Subcutaneous abdominal adipose tissue (tissue), 5 donors: ENCODE results near the gene RGPD6.
"Not testable (repeated sequence)": the region's sequence is repeated elsewhere in the genome, so short reads cannot be mapped to it uniquely, and the experiment has no call there.

Experiments used
- H3K27ac ChIP-seq: one replicate; pipeline ENCODE4 v1.7.0; 2013; ENCODE audit warnings: low read depth, mild to moderate bottlenecking, inconsistent platforms, low read length, moderate library complexity
- H3K27me3 ChIP-seq, 5 donors: one replicate each; pipeline ENCODE4 v1.7.0; 2013; ENCODE audit warnings: low read length in 5 of 5, inconsistent platforms in 1 of 5; ENCODE audit not compliant: control insufficient read depth in 5 of 5, insufficient read depth in 4 of 5
- H3K36me3 ChIP-seq, 5 donors: one replicate each; pipeline ENCODE4 v1.7.0; 2013; ENCODE audit warnings: low read length in 5 of 5; ENCODE audit not compliant: control insufficient read depth in 5 of 5, insufficient read depth in 5 of 5
- H3K4me1 ChIP-seq, 5 donors: one replicate each; pipeline ENCODE4 v1.7.0; 2013; ENCODE audit warnings: low read length in 5 of 5, mild to moderate bottlenecking in 3 of 5, moderate library complexity in 1 of 5; ENCODE audit not compliant: control insufficient read depth in 5 of 5, insufficient read depth in 5 of 5
- H3K4me3 ChIP-seq, 5 donors: one replicate each; pipeline ENCODE4 v1.7.0; 2013; ENCODE audit warnings: low read length in 5 of 5, low read depth in 1 of 5
- H3K9ac ChIP-seq, 5 donors: one replicate each; pipeline ENCODE4 v1.7.0; 2013; ENCODE audit warnings: low read length in 5 of 5, mild to moderate bottlenecking in 4 of 5, moderate library complexity in 3 of 5
- H3K9me3 ChIP-seq, 5 donors: one replicate each; pipeline ENCODE4 v1.7.0; 2013; ENCODE audit warnings: low read length in 5 of 5; ENCODE audit not compliant: control insufficient read depth in 5 of 5
- donor health status: healthy.
- donor health status: healthy.
- donor health status: healthy.
- donor health status: healthy.
- donor health status: healthy.

Gene RGPD6

DNA sequence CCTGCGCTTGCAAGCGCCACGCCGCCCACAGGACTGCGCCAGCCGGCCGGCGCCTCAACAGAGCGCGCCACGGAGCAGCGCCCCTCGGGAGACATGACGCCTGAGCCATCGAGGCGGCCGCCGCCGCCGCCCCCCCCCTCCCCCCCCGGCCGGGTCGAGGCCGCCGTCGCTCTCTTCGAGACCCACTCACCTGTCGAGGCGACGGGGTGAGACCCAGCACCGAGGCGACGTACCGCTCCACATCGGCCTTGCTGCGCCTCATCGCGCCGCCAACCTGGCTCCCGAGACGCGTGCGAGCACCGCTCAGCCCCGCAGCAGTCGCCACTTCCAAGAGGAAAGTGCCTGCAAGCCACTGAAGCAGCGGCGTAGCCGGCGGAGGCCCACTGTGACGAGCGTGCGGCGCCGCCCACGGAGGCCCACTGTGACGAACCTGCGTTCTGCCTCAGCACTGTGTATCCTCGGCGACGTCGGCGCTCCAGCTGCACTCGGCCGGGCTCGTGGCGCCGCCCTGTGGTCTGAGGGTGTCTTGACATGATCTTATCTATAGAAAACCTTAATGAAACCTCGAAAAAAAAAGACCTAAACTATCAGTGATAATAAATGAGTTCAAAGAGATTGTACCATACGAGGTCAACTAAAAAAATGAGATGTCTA lies at the start of gene RGPD6:
RGPD6 (minus strand) TSS at position 460 of the 654 bp plus-strand sequence; CDS start at position 262, 198 bp downstream.
- H3K36me3 ChIP-seq, H3K4me1 ChIP-seq, H3K9me3 ChIP-seq, H3K9ac ChIP-seq, H3K27ac ChIP-seq, H3K4me3 ChIP-seq, H3K27me3 ChIP-seq: not testable (repeated sequence)

DNA sequence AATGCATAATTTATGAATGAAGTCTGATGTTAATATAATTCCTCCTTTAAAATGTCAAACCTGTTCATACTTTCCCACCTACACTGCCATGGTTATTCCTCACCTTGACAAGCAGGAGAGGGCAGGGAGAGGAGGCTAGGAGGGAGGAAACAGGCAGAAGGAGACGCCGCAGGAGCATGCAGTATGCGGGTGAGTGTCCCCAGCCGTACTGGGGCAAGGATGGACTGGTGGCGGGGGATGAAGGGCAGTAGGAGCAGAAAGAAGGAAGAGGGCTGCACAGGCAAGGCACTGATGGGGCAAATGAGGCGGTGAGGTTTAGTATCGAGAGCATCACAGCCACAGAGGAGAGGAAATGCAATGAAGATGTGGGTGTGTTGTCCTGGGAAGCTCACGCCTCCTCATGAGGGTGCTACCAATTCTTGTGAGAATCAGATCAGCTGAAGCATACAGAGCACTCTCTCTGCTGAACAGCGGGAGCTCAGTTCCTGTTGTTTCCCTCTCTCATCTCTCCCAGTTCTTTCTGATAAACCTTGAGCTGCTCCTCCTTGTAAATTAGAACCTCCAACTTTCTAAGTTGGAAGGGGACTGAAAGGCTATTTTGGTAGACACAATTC lies 42.4 kb upstream of the RGPD6 start:
- not testable (repeated sequence) for H3K27me3 ChIP-seq, H3K36me3 ChIP-seq, H3K4me1 ChIP-seq, H3K4me3 ChIP-seq, H3K9me3 ChIP-seq, H3K27ac ChIP-seq, H3K9ac ChIP-seq

DNA sequence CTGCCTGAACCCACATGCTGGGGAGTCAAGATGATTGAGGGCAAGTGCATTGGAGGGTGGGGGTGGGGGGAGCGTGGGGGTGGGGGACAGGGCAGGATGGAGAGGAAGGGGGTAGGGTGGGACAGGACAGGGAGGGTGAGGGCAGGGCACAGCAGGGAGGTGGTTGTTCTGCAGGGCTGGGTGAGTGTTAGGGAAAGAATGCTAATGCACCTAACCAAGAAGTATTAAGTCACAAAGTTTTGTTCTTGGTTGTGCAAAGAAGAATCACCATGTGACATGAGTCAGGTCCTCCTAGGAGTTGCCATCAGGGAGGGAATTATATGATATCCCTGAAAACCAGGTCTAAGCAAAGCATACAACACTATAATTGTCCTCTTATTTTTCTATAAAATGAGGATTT lies 36.9 kb upstream of the RGPD6 start:
- not testable (repeated sequence) for H3K36me3 ChIP-seq, H3K4me1 ChIP-seq, H3K27ac ChIP-seq, H3K27me3 ChIP-seq, H3K9ac ChIP-seq, H3K4me3 ChIP-seq, H3K9me3 ChIP-seq

GRCh38 chr2:110610613-110611250 lies 33.7 kb upstream of the RGPD6 start:
- not testable (repeated sequence) for H3K27me3 ChIP-seq, H3K4me1 ChIP-seq, H3K4me3 ChIP-seq, H3K9ac ChIP-seq, H3K36me3 ChIP-seq, H3K27ac ChIP-seq, H3K9me3 ChIP-seq

DNA sequence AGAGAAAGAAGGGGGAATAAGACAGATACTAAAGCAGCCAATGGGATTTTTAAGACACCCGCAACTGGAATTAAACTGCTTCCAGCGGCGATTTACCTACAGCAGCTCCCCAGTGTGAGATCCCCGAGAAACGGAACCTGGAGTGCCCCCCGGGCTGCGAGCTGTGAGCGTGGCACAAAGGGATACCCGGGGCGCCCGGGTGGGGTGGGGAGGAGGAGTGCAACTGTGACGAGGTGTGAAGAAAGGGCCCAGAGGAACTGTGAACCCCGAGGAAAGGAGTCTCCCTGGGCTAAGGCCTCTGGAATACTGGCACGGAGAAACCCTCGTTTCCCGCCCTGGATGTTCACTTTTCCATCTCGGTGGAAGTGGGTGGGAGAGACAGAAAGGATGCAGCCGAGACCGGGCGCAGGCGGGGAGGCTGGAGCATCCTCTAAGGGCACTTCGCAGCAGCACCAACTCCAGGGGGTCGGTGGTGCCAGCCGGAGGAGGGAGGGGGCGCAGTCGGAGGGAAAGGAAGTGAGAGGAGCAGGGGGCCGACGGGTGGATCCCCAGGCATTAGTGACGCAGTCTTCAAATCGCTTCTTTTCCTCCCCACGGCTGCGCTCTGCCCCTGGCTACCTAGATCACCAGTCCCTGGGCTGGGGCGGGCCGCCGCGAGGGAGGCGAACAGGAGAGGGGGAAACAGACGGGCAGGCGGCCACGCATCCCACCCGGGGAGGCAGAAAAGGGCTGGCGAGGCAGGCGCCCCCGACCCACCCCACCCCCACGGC lies 33.0 kb upstream of the RGPD6 start:
- not testable (repeated sequence) for H3K36me3 ChIP-seq, H3K9ac ChIP-seq, H3K9me3 ChIP-seq, H3K4me1 ChIP-seq, H3K27me3 ChIP-seq, H3K27ac ChIP-seq, H3K4me3 ChIP-seq

- H3K9me3 ChIP-seq, H3K4me3 ChIP-seq, H3K27me3 ChIP-seq, H3K4me1 ChIP-seq, H3K9ac ChIP-seq, H3K27ac ChIP-seq, H3K36me3 ChIP-seq: not testable (repeated sequence)
These were observed 31.9 kb upstream of the RGPD6 start for GRCh38 chr2:110608788-110609502.

DNA sequence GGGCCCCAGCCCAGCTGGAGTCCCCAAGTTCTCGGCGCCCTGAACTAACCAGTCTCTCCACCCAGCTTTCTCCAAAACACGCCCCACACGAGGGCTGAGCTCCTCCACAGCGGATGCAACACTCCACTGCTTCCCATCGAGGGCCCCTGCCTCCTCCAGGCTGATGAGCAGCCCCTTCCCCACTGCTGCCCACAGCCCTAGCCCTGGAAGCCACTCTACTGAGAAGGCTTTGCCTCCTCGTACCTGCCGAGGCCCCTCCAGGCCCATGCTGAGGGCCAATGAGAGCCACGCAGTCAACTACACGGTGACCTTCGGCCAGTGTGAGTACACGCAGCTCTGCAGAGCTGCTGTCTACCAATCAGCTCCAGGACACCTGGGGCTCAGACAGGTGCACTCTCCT lies 28.0 kb upstream of the RGPD6 start:
- H3K4me3 ChIP-seq, H3K4me1 ChIP-seq, H3K9me3 ChIP-seq, H3K27ac ChIP-seq, H3K27me3 ChIP-seq, H3K36me3 ChIP-seq, H3K9ac ChIP-seq: not testable (repeated sequence)

- H3K4me1 ChIP-seq, H3K4me3 ChIP-seq, H3K27ac ChIP-seq, H3K9ac ChIP-seq, H3K27me3 ChIP-seq, H3K36me3 ChIP-seq, H3K9me3 ChIP-seq: not testable (repeated sequence)
These were observed 27.0 kb upstream of the RGPD6 start for GRCh38 chr2:110603917-110604591.

GRCh38 chr2:110602139-110602538 lies 25.1 kb upstream of the RGPD6 start:
- not testable (repeated sequence) for H3K27me3 ChIP-seq, H3K9ac ChIP-seq, H3K4me3 ChIP-seq, H3K36me3 ChIP-seq, H3K9me3 ChIP-seq, H3K4me1 ChIP-seq, H3K27ac ChIP-seq
